Loucy (cell line): ENCODE data around the gene RNF40.

ENCODE experiments used
- EZH2phosphoT487 ChIP-seq: fragments of 200-600 bp; IDR thresholded peaks from 2 replicates; pipeline ENCODE4 v1.6.1; 2018; ENCODE audit warnings: antibody characterized with exemption, mild to moderate bottlenecking, moderate library complexity, borderline replicate concordance
- TF ChIP-seq, protein P1 (sequence below): fragments of 200-600 bp; sonication (generic); conservative IDR thresholded peaks from 2 replicates; pipeline ENCODE4 v1.5.1; 2014; ENCODE audit warnings: mild to moderate bottlenecking, antibody characterized with exemption, low read length

DNA sequence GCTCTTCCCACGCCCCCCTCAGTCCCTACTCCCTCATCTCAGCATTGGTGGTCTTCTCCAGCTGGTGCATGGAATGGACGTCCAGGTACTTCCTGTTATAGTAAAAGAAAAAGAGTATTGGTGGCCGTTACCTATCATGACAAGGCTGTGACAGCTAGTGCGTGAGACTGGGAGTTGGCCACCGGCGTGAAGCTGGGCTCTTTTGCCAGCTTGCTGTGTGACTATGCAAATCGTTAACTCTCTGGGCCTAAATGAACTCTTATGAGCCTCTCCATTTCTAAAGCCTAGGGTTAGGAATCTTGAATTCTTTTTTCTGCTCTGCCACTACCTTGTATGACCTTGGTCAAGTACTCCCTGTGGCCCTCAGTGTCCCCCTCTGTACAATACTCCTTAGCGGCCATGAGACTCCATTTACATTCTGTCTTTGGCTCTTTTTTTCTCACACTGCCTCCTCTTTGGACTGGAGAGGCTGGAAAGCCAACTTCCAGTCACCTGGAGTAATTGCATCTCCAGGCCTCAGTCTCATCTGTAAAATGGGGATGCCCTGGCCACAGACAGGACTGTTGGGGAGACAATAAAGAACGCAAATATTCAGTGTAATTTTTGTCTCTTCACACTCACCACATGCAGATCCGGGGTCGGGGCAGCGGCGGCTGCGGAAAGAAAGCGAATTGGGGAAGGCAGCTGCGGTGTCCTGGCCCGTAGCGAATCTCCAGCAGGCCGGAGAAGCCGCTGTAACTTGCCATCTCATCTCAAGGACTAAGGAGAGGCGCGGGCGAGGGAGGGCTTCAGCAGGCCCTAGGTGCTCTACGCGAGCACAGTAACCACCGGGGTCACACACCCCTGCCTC, 1.3 kb upstream of the RNF40 start:
- TF ChIP-seq, protein P1, sequence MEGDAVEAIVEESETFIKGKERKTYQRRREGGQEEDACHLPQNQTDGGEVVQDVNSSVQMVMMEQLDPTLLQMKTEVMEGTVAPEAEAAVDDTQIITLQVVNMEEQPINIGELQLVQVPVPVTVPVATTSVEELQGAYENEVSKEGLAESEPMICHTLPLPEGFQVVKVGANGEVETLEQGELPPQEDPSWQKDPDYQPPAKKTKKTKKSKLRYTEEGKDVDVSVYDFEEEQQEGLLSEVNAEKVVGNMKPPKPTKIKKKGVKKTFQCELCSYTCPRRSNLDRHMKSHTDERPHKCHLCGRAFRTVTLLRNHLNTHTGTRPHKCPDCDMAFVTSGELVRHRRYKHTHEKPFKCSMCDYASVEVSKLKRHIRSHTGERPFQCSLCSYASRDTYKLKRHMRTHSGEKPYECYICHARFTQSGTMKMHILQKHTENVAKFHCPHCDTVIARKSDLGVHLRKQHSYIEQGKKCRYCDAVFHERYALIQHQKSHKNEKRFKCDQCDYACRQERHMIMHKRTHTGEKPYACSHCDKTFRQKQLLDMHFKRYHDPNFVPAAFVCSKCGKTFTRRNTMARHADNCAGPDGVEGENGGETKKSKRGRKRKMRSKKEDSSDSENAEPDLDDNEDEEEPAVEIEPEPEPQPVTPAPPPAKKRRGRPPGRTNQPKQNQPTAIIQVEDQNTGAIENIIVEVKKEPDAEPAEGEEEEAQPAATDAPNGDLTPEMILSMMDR, result no peak
- TF ChIP-seq EZH2phosphoT487, result no peak
